Loucy (cell line): Measurements from ENCODE around the gene BCL11B.

Experiments used
- H2AFZ ChIP-seq: fragments of 200-600 bp; sonication (generic); 2 replicates; pipeline ENCODE4 v1.6.0; 2016; ENCODE audit warnings: antibody characterized with exemption, mild to moderate bottlenecking, low read length, moderate library complexity
- H3F3A ChIP-seq: fragments of 200-600 bp; 2 replicates; pipeline ENCODE4 v1.6.0; 2016; ENCODE audit warnings: antibody characterized with exemption, low read depth, mild to moderate bottlenecking
- H3K27me3 ChIP-seq: fragments of 200-600 bp; sonication (generic); 2 replicates; pipeline ENCODE4 v1.6.1; 2014; ENCODE audit warnings: low read length, mild to moderate bottlenecking; ENCODE audit not compliant: insufficient read depth, poor library complexity, severe bottlenecking
- H3K36me3 ChIP-seq: fragments of 200-600 bp; sonication (generic); 2 replicates; pipeline ENCODE4 v1.6.1; 2016; ENCODE audit warnings: low read length; ENCODE audit not compliant: insufficient read depth
- H3K4me1 ChIP-seq: fragments of 200-600 bp; sonication (generic); 2 replicates; pipeline ENCODE4 v1.5.1; 2014; ENCODE audit warnings: low read length, mild to moderate bottlenecking; ENCODE audit not compliant: insufficient read depth, poor library complexity, severe bottlenecking
- H3K4me2 ChIP-seq: fragments of 200-600 bp; sonication (generic); 2 replicates; pipeline ENCODE4 v1.6.0; 2014; ENCODE audit warnings: antibody characterized with exemption, low read length, low read depth, mild to moderate bottlenecking; ENCODE audit not compliant: poor library complexity, severe bottlenecking
- H3K4me3 ChIP-seq: fragments of 200-600 bp; sonication (generic); 2 replicates; pipeline ENCODE4 v1.5.1; 2014; ENCODE audit warnings: low read length, mild to moderate bottlenecking, mixed read lengths; ENCODE audit not compliant: poor library complexity, severe bottlenecking
- H3K79me2 ChIP-seq: fragments of 200-600 bp; sonication (generic); 2 replicates; pipeline ENCODE4 v1.6.1; 2014; ENCODE audit warnings: low read length; ENCODE audit not compliant: insufficient read depth
- H3K9ac ChIP-seq: fragments of 200-600 bp; sonication (generic); 2 replicates; pipeline ENCODE4 v1.6.0; 2014; ENCODE audit warnings: mild to moderate bottlenecking, low read depth, low read length, moderate library complexity; ENCODE audit not compliant: poor library complexity, severe bottlenecking
- H3K9me2 ChIP-seq: fragments of 200-600 bp; sonication (generic); replicated peaks from 2 replicates; pipeline ENCODE4 v1.6.1; 2016; ENCODE audit warnings: low read depth, low read length, mixed read lengths
- H3K9me3 ChIP-seq: fragments of 200-600 bp; sonication (generic); 2 replicates; pipeline ENCODE4 v1.6.1; 2014; ENCODE audit warnings: mild to moderate bottlenecking, antibody characterized with exemption, low read length, low read depth; ENCODE audit not compliant: insufficient read depth
- H4K20me1 ChIP-seq: fragments of 200-600 bp; sonication (generic); 2 replicates; pipeline ENCODE4 v1.6.0; 2014; ENCODE audit warnings: antibody characterized with exemption, low read length, mild to moderate bottlenecking; ENCODE audit not compliant: insufficient read depth, poor library complexity, severe bottlenecking
- EZH2phosphoT487 ChIP-seq: fragments of 200-600 bp; IDR thresholded peaks from 2 replicates; pipeline ENCODE4 v1.6.1; 2018; ENCODE audit warnings: antibody characterized with exemption, mild to moderate bottlenecking, moderate library complexity, borderline replicate concordance
- TF ChIP-seq, protein P1 (sequence below): fragments of 200-600 bp; sonication (generic); conservative IDR thresholded peaks from 2 replicates; pipeline ENCODE4 v1.5.1; 2014; ENCODE audit warnings: mild to moderate bottlenecking, antibody characterized with exemption, low read length

BCL11B gene

DNA sequence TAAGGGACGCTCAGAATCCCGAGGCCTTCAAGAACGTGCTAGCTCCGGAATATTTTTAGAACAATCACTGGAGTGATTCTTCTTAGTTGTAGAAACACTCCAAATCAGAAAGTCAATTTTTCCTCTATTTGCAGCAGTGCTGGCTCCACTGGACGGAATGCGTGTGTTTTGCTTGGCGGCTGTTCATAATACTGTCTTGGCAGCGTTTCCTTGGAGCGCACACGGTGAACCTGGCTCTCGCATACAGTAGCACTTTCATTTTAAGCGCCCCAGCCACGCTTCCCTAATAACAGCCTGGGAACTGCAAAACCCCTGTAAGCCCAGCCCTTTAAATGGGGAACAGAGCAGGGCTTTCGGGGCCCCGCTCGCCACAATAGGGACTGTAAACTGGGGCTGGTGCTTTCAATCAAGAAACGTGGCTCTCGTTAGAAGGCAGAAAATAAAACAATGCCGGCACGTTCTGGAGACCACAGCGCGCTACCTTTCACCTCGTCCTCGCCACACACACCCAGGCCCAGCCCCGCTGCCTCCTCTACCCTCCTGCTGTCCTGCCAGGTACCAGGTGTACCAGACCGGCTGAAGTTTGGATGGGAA lies 79.9 kb downstream of the BCL11B start:
- Histone ChIP-seq H2AFZ (no peak overlapping the region), H3K79me2 (peaks cover 95% of the 10 kb centered on the region), H3K4me2 (no peak overlapping the region), H3K9me2 (no peaks in the 10 kb centered on the region), H3K27me3 (no peaks in the 10 kb centered on the region), H3K9ac (no peak overlapping the region), H3K36me3 (peaks cover 36% of the 10 kb centered on the region; the same call in 1 of the 2 replicates), H3F3A (no peaks in the 10 kb centered on the region), H3K9me3 (no peaks in the 10 kb centered on the region), H3K4me3 (no peak overlapping the region), H3K4me1 (no peaks in the 10 kb centered on the region), H4K20me1 (peaks cover 54% of the 10 kb centered on the region)
- TF ChIP-seq, protein P1, sequence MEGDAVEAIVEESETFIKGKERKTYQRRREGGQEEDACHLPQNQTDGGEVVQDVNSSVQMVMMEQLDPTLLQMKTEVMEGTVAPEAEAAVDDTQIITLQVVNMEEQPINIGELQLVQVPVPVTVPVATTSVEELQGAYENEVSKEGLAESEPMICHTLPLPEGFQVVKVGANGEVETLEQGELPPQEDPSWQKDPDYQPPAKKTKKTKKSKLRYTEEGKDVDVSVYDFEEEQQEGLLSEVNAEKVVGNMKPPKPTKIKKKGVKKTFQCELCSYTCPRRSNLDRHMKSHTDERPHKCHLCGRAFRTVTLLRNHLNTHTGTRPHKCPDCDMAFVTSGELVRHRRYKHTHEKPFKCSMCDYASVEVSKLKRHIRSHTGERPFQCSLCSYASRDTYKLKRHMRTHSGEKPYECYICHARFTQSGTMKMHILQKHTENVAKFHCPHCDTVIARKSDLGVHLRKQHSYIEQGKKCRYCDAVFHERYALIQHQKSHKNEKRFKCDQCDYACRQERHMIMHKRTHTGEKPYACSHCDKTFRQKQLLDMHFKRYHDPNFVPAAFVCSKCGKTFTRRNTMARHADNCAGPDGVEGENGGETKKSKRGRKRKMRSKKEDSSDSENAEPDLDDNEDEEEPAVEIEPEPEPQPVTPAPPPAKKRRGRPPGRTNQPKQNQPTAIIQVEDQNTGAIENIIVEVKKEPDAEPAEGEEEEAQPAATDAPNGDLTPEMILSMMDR, result no peak
- TF ChIP-seq EZH2phosphoT487, result no peak

DNA sequence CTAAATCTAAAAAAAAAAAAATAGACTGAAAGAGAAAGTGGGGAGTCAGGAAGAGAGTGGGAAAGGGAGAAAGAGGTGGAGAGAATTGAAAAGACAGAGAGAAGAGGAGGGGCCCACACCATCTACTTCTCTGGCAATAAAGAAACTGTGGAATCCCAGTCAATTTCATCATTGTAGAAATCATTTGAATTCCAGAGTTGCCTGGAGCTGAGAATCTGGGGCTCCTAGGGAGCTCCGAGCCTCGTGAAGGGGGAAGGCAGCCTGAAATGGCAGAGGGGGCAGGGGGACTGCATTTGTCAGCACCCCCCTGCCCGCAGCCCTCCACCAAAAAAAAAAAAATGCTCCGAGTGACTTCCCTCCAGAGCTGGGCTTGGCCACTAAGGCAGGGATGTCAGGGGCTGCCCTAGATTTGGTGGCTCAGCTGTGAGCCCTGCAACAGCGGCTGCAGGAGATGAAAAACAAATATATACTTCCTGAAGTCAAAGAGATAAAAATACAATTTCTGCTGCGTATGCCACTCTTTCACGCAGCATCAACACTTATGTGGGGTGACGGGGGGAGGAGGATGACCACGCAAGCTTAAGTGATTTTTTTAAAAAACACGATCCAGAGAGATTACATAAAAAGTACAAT lies 80.5 kb downstream of the BCL11B start:
- H3K4me3 ChIP-seq, result no peak overlapping the region
- H2AFZ ChIP-seq, result no peak overlapping the region

DNA sequence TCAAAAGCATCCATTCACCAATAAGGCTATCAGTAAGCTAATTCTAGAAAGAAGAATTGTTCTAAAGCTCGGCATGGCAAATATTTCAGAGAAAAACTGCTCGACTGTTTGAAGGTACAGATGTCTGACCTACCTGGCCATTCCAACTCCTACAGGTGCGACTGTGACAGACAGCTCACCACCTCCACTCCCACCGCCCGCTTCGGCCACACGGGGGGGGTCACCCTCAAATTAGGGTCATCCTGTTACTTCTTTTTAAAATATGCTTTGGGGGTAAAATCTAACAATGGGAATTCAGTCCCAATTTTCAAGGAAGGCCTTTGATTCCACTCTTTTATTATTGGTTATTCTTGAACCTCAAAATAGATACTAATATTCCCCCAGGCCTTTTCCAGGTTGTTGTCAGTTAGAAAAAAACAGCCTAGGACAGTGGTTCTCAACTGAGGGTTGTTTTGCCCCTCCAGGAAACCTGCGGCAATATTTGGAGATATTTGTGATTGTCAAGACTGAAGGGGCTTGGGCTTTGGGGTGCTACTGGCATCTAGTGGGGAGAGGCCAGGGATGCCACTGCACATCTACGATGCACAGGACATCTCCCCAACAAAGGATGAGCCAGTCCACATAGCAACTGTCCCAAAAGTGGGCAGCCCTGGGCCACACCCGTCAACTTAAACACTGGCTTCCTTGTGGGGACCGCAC lies 81.2 kb downstream of the BCL11B start:
- Histone ChIP-seq H3K79me2 (peaks cover 96% of the 10 kb centered on the region), H3K27me3 (no peaks in the 10 kb centered on the region), H2AFZ (no peak overlapping the region), H3K9ac (no peak overlapping the region), H4K20me1 (peaks cover 44% of the 10 kb centered on the region), H3F3A (no peaks in the 10 kb centered on the region), H3K4me3 (no peak overlapping the region), H3K4me2 (no peak overlapping the region), H3K36me3 (peaks cover 23% of the 10 kb centered on the region; the same call in 1 of the 2 replicates), H3K4me1 (no peaks in the 10 kb centered on the region), H3K9me2 (no peaks in the 10 kb centered on the region), H3K9me3 (no peaks in the 10 kb centered on the region)
- TF ChIP-seq EZH2phosphoT487, result no peak
- TF ChIP-seq, protein P1, result no peak

More for the DNA sequence above, 80.5 kb downstream of the BCL11B start:
- no peaks in the 10 kb centered on the region for H3F3A ChIP-seq
- H3K4me2 ChIP-seq, result no peak overlapping the region
- no peaks in the 10 kb centered on the region for H3K4me1 ChIP-seq
- peaks cover 29% of the 10 kb centered on the region; the same call in 1 of the 2 replicates for H3K36me3 ChIP-seq
- H3K9me3 ChIP-seq, result no peaks in the 10 kb centered on the region
- no peak for TF ChIP-seq EZH2phosphoT487
- TF ChIP-seq, protein P1, result no peak
- no peaks in the 10 kb centered on the region for H3K27me3 ChIP-seq
- H3K9ac ChIP-seq, result no peak overlapping the region
- peaks cover 49% of the 10 kb centered on the region for H4K20me1 ChIP-seq
- H3K9me2 ChIP-seq, result no peaks in the 10 kb centered on the region
- peaks cover 96% of the 10 kb centered on the region for H3K79me2 ChIP-seq
